ENCODE data around the gene FXYD6. TPM values are rescaled to one million over a fixed set of nuclear protein-coding genes. Genes with fewer than 3 reads are reported as not detected.

FXYD6 gene
- total RNA-seq, 1 experiment from 2014 or later = not detected

GRCh38 chr11:117834068-117834810, 42.2 kb downstream of the FXYD6 start:
- H3K27me3 ChIP-seq = no peaks in the 10 kb centered on the region; the same call in 1 of the 2 replicates
- H3K36me3 ChIP-seq = no peaks in the 10 kb centered on the region
- DNase-seq = no peak
- H3K4me3 ChIP-seq = no peak overlapping the region
- no peaks in the 10 kb centered on the region for H3K9me3 ChIP-seq

- H3K4me3 ChIP-seq = no peak overlapping the region
- H3K36me3 ChIP-seq = no peaks in the 10 kb centered on the region
- no peaks in the 10 kb centered on the region for H3K27me3 ChIP-seq
- H3K9me3 ChIP-seq = no peaks in the 10 kb centered on the region
- no peak for DNase-seq
Measured at GRCh38 chr11:117833401-117833891, 43.0 kb downstream of the FXYD6 start.

GRCh38 chr11:117832511-117832910, 43.9 kb downstream of the FXYD6 start:
- no peaks in the 10 kb centered on the region for H3K9me3 ChIP-seq
- no peak for DNase-seq
- H3K27me3 ChIP-seq = no peaks in the 10 kb centered on the region
- H3K36me3 ChIP-seq = no peaks in the 10 kb centered on the region
- H3K4me3 ChIP-seq = no peak overlapping the region

- no peak overlapping the region for H3K4me3 ChIP-seq
- H3K27me3 ChIP-seq = no peaks in the 10 kb centered on the region
- DNase-seq = no peak
Measured at GRCh38 chr11:117831661-117832415, 44.6 kb downstream of the FXYD6 start.

GRCh38 chr11:117830674-117831351, 45.6 kb downstream of the FXYD6 start:
- DNase-seq = no peak
- Histone ChIP-seq H3K4me3 (no peak overlapping the region), H3K36me3 (no peaks in the 10 kb centered on the region), H3K27me3 (no peaks in the 10 kb centered on the region), H3K9me3 (no peaks in the 10 kb centered on the region)

More at GRCh38 chr11:117831661-117832415, 44.6 kb downstream of the FXYD6 start:
- H3K36me3 ChIP-seq = no peaks in the 10 kb centered on the region
- no peaks in the 10 kb centered on the region for H3K9me3 ChIP-seq

- DNase-seq = no peak
- Histone ChIP-seq H3K27me3 (no peaks in the 10 kb centered on the region), H3K36me3 (no peaks in the 10 kb centered on the region), H3K4me3 (no peak overlapping the region), H3K9me3 (no peaks in the 10 kb centered on the region)
Measured at GRCh38 chr11:117830072-117830471, 46.4 kb downstream of the FXYD6 start.

- Histone ChIP-seq H3K27me3 (no peaks in the 10 kb centered on the region), H3K4me3 (no peak overlapping the region), H3K9me3 (no peaks in the 10 kb centered on the region), H3K36me3 (no peaks in the 10 kb centered on the region)
- no peak for DNase-seq
Measured at GRCh38 chr11:117829369-117829725, 47.1 kb downstream of the FXYD6 start.

- Histone ChIP-seq H3K27me3 (no peaks in the 10 kb centered on the region), H3K9me3 (no peaks in the 10 kb centered on the region), H3K4me3 (no peak overlapping the region), H3K36me3 (no peaks in the 10 kb centered on the region)
- peak; percentile 70 for DNase-seq
Measured at GRCh38 chr11:117828611-117829368, 47.7 kb downstream of the FXYD6 start.

- no peak for DNase-seq
- H3K9me3 ChIP-seq = no peaks in the 10 kb centered on the region
- H3K36me3 ChIP-seq = no peaks in the 10 kb centered on the region
- no peaks in the 10 kb centered on the region for H3K27me3 ChIP-seq
- no peak overlapping the region for H3K4me3 ChIP-seq
Measured at GRCh38 chr11:117827521-117828511, 48.6 kb downstream of the FXYD6 start.

- DNase-seq = no peak
Measured at GRCh38 chr11:117826832-117827231, 49.6 kb downstream of the FXYD6 start.

GRCh38 chr11:117826190-117826570, 50.3 kb downstream of the FXYD6 start:
- no peak for DNase-seq
- H3K4me3 ChIP-seq = no peak overlapping the region
- H3K9me3 ChIP-seq = no peaks in the 10 kb centered on the region
- no peaks in the 10 kb centered on the region for H3K27me3 ChIP-seq
- no peaks in the 10 kb centered on the region for H3K36me3 ChIP-seq

More at GRCh38 chr11:117826832-117827231, 49.6 kb downstream of the FXYD6 start:
- Histone ChIP-seq H3K36me3 (no peaks in the 10 kb centered on the region), H3K27me3 (no peaks in the 10 kb centered on the region), H3K4me3 (no peak overlapping the region), H3K9me3 (no peaks in the 10 kb centered on the region)

GRCh38 chr11:117825538-117826189, 50.8 kb downstream of the FXYD6 start:
- Histone ChIP-seq H3K27me3 (no peaks in the 10 kb centered on the region), H3K4me3 (no peak overlapping the region), H3K9me3 (no peaks in the 10 kb centered on the region), H3K36me3 (no peaks in the 10 kb centered on the region)
- DNase-seq = no peak

GRCh38 chr11:117824571-117825537, 51.6 kb downstream of the FXYD6 start, which contains the start of gene FXYD2:
Gene FXYD2 (minus strand): TSS chr11:117824744. CDS start chr11:117824678, 66 bp downstream.
- Histone ChIP-seq H3K9me3 (no peaks in the 10 kb centered on the region), H3K27me3 (no peaks in the 10 kb centered on the region), H3K4me3 (no peak within 1 kb of the TSS), H3K36me3 (no peaks in the 10 kb centered on the region)
- DNase-seq = no peak

GRCh38 chr11:117823946-117824420, 52.5 kb downstream of the FXYD6 start:
- Histone ChIP-seq H3K27me3 (no peaks in the 10 kb centered on the region), H3K4me3 (no peak overlapping the region), H3K9me3 (no peaks in the 10 kb centered on the region), H3K36me3 (no peaks in the 10 kb centered on the region)
- DNase-seq = no peak

All from MG63 (cell line).